ENCODE data around the gene RWDD4.

RWDD4 gene

GRCh38 chr4:183670960-183671555, 12.1 kb upstream of the RWDD4 start:
- H3K9ac ChIP-seq (ENCODE audit: low read length), result no peak overlapping the region
- no peaks in the 10 kb centered on the region for H3K27me3 ChIP-seq (replicated peaks; ENCODE audit: control insufficient read depth, insufficient read depth, low read length)
- H3K36me3 ChIP-seq (ENCODE audit: control insufficient read depth, insufficient read depth, low read length, severe bottlenecking), result peaks cover 63% of the 10 kb centered on the region
- H3K4me3 ChIP-seq (ENCODE audit: low read length), result no peak overlapping the region
- no peaks in the 10 kb centered on the region for H3K9me3 ChIP-seq (ENCODE audit: control insufficient read depth, low read length)
- H3K4me1 ChIP-seq (ENCODE audit: control insufficient read depth, insufficient read depth, low read length), result peaks cover 6% of the 10 kb centered on the region
- DNase-seq (ENCODE audit: low read depth), result no peak

- Histone ChIP-seq H3K9me3 (ENCODE audit: control insufficient read depth, low read length) (no peaks in the 10 kb centered on the region), H3K9ac (ENCODE audit: low read length) (no peak overlapping the region), H3K4me1 (ENCODE audit: control insufficient read depth, insufficient read depth, low read length) (no peaks in the 10 kb centered on the region), H3K4me3 (ENCODE audit: low read length) (no peak overlapping the region), H3K27me3 (replicated peaks; ENCODE audit: control insufficient read depth, insufficient read depth, low read length) (no peaks in the 10 kb centered on the region), H3K36me3 (ENCODE audit: control insufficient read depth, insufficient read depth, low read length, severe bottlenecking) (peaks cover 71% of the 10 kb centered on the region)
- no peak for DNase-seq (ENCODE audit: low read depth)
Measured at GRCh38 chr4:183670251-183670650, 11.3 kb upstream of the RWDD4 start.

DNA sequence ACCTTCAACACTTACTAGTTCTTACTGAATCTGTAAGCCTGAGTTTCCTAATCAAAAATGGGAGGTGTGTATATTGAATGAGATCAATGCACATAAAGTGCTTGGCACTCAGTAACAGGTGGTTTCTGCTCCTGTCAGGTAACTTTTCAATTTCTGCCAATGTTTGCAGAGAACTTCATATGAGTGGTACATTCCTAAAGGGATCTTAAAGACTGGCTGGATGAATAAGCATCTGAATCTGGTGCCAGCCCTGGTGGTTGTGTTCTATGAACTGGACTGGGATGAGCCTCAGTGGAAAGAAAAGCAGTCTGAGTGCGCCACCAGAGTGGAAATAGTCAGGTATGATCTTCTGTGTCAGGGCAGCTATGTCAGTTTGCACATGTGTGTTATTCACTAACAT, 7.1 kb upstream of the RWDD4 start:
- Histone ChIP-seq H3K4me1 (ENCODE audit: control insufficient read depth, insufficient read depth, low read length) (no peaks in the 10 kb centered on the region), H3K36me3 (ENCODE audit: control insufficient read depth, insufficient read depth, low read length, severe bottlenecking) (peaks cover 68% of the 10 kb centered on the region), H3K27me3 (replicated peaks; ENCODE audit: control insufficient read depth, insufficient read depth, low read length) (no peaks in the 10 kb centered on the region), H3K9ac (ENCODE audit: low read length) (no peak overlapping the region), H3K4me3 (ENCODE audit: low read length) (no peak overlapping the region), H3K9me3 (ENCODE audit: control insufficient read depth, low read length) (no peaks in the 10 kb centered on the region)
- DNase-seq (ENCODE audit: low read depth), result no peak

GRCh38 chr4:183659872-183660242, 872 bp upstream of the RWDD4 start:
- Histone ChIP-seq H3K4me1 (ENCODE audit: control insufficient read depth, insufficient read depth, low read length) (peaks cover 27% of the 10 kb centered on the region), H3K36me3 (ENCODE audit: control insufficient read depth, insufficient read depth, low read length, severe bottlenecking) (peaks cover 18% of the 10 kb centered on the region), H3K9ac (ENCODE audit: low read length) (peak overlapping the region; percentile 95), H3K4me3 (ENCODE audit: low read length) (peak overlapping the region; percentile 97), H3K27me3 (replicated peaks; ENCODE audit: control insufficient read depth, insufficient read depth, low read length) (no peaks in the 10 kb centered on the region), H3K9me3 (ENCODE audit: control insufficient read depth, low read length) (no peaks in the 10 kb centered on the region)
- peak; percentile 41 for DNase-seq (ENCODE audit: low read depth)

GRCh38 chr4:183658362-183659028, 490 bp downstream of the RWDD4 start:
- Histone ChIP-seq H3K36me3 (ENCODE audit: control insufficient read depth, insufficient read depth, low read length, severe bottlenecking) (peaks cover 17% of the 10 kb centered on the region), H3K27me3 (replicated peaks; ENCODE audit: control insufficient read depth, insufficient read depth, low read length) (no peaks in the 10 kb centered on the region), H3K4me3 (ENCODE audit: low read length) (peak overlapping the region; percentile 97), H3K9me3 (ENCODE audit: control insufficient read depth, low read length) (no peaks in the 10 kb centered on the region), H3K9ac (ENCODE audit: low read length) (peak overlapping the region; percentile 95), H3K4me1 (ENCODE audit: control insufficient read depth, insufficient read depth, low read length) (peaks cover 27% of the 10 kb centered on the region)
- peak; percentile 55 for DNase-seq (ENCODE audit: low read depth)

- Histone ChIP-seq H3K27me3 (replicated peaks; ENCODE audit: control insufficient read depth, insufficient read depth, low read length) (no peaks in the 10 kb centered on the region), H3K4me3 (ENCODE audit: low read length) (peak overlapping the region; percentile 97), H3K4me1 (ENCODE audit: control insufficient read depth, insufficient read depth, low read length) (peaks cover 27% of the 10 kb centered on the region), H3K36me3 (ENCODE audit: control insufficient read depth, insufficient read depth, low read length, severe bottlenecking) (peaks cover 26% of the 10 kb centered on the region), H3K9me3 (ENCODE audit: control insufficient read depth, low read length) (no peaks in the 10 kb centered on the region), H3K9ac (ENCODE audit: low read length) (peak overlapping the region; percentile 95)
- DNase-seq (ENCODE audit: low read depth), result no peak
Measured at GRCh38 chr4:183657564-183657963, 1.4 kb downstream of the RWDD4 start.

GRCh38 chr4:183645326-183645725, 13.7 kb downstream of the RWDD4 start:
- H3K9ac ChIP-seq (ENCODE audit: low read length), result no peak overlapping the region
- no peak for DNase-seq (ENCODE audit: low read depth)
- H3K36me3 ChIP-seq (ENCODE audit: control insufficient read depth, insufficient read depth, low read length, severe bottlenecking), result peaks cover 77% of the 10 kb centered on the region
- H3K9me3 ChIP-seq (ENCODE audit: control insufficient read depth, low read length), result no peaks in the 10 kb centered on the region
- no peaks in the 10 kb centered on the region for H3K27me3 ChIP-seq (replicated peaks; ENCODE audit: control insufficient read depth, insufficient read depth, low read length)
- H3K4me3 ChIP-seq (ENCODE audit: low read length), result no peak overlapping the region
- H3K4me1 ChIP-seq (ENCODE audit: control insufficient read depth, insufficient read depth, low read length), result no peaks in the 10 kb centered on the region

- peak; percentile 71 for DNase-seq (ENCODE audit: low read depth)
- Histone ChIP-seq H3K36me3 (ENCODE audit: control insufficient read depth, insufficient read depth, low read length, severe bottlenecking) (peaks cover 19% of the 10 kb centered on the region), H3K4me1 (ENCODE audit: control insufficient read depth, insufficient read depth, low read length) (peaks cover 23% of the 10 kb centered on the region), H3K9ac (ENCODE audit: low read length) (peak overlapping the region; percentile 50), H3K27me3 (replicated peaks; ENCODE audit: control insufficient read depth, insufficient read depth, low read length) (no peaks in the 10 kb centered on the region), H3K9me3 (ENCODE audit: control insufficient read depth, low read length) (no peaks in the 10 kb centered on the region), H3K4me3 (ENCODE audit: low read length) (no peak overlapping the region)
Measured at GRCh38 chr4:183639291-183639690, 19.7 kb downstream of the RWDD4 start.

- Histone ChIP-seq H3K27me3 (replicated peaks; ENCODE audit: control insufficient read depth, insufficient read depth, low read length) (no peaks in the 10 kb centered on the region), H3K4me3 (ENCODE audit: low read length) (no peak overlapping the region), H3K36me3 (ENCODE audit: control insufficient read depth, insufficient read depth, low read length, severe bottlenecking) (peaks cover 11% of the 10 kb centered on the region), H3K4me1 (ENCODE audit: control insufficient read depth, insufficient read depth, low read length) (peaks cover 31% of the 10 kb centered on the region), H3K9me3 (ENCODE audit: control insufficient read depth, low read length) (no peaks in the 10 kb centered on the region), H3K9ac (ENCODE audit: low read length) (peak overlapping the region; percentile 50)
- DNase-seq (ENCODE audit: low read depth), result peak; percentile 90
Measured at GRCh38 chr4:183638436-183638835, 20.5 kb downstream of the RWDD4 start.

GRCh38 chr4:183637461-183637860, 21.5 kb downstream of the RWDD4 start:
- peak; percentile 36 for DNase-seq (ENCODE audit: low read depth)
- Histone ChIP-seq H3K36me3 (ENCODE audit: control insufficient read depth, insufficient read depth, low read length, severe bottlenecking) (peaks cover 9% of the 10 kb centered on the region), H3K27me3 (replicated peaks; ENCODE audit: control insufficient read depth, insufficient read depth, low read length) (no peaks in the 10 kb centered on the region), H3K9me3 (ENCODE audit: control insufficient read depth, low read length) (no peaks in the 10 kb centered on the region), H3K4me3 (ENCODE audit: low read length) (no peak overlapping the region), H3K4me1 (ENCODE audit: control insufficient read depth, insufficient read depth, low read length) (peaks cover 31% of the 10 kb centered on the region), H3K9ac (ENCODE audit: low read length) (no peak overlapping the region)

- DNase-seq (ENCODE audit: low read depth), result peak; percentile 48
- Histone ChIP-seq H3K27me3 (replicated peaks; ENCODE audit: control insufficient read depth, insufficient read depth, low read length) (no peaks in the 10 kb centered on the region), H3K9ac (ENCODE audit: low read length) (no peak overlapping the region)
Measured at GRCh38 chr4:183636923-183637322, 22.1 kb downstream of the RWDD4 start.

More at GRCh38 chr4:183636923-183637322, 22.1 kb downstream of the RWDD4 start:
- peaks cover 7% of the 10 kb centered on the region for H3K36me3 ChIP-seq (ENCODE audit: control insufficient read depth, insufficient read depth, low read length, severe bottlenecking)
- H3K4me3 ChIP-seq (ENCODE audit: low read length), result no peak overlapping the region
- peaks cover 32% of the 10 kb centered on the region for H3K4me1 ChIP-seq (ENCODE audit: control insufficient read depth, insufficient read depth, low read length)
- H3K9me3 ChIP-seq (ENCODE audit: control insufficient read depth, low read length), result no peaks in the 10 kb centered on the region
